HCT116 (cell line): ENCODE data around the gene KRTAP3-3. TPM values are rescaled to one million over a fixed set of nuclear protein-coding genes. Genes with fewer than 3 reads are reported as not detected.

Experiments
- ATAC-seq: fragments of 200-7000 bp; cut with Tn5 transposase; 2 replicates; pipeline ENCODE4 v1.9.1; 2020; ENCODE audit warnings: mild to moderate bottlenecking, moderate library complexity
- Bru-seq: library from RNA; stranded (reverse); fragments of 400-500 nt; gene quantifications from one replicate; lab custom pipeline; 2021; lab: Mats Ljungman, UMichigan
- BruChase-seq, 2 experiments: library from RNA; stranded (reverse); fragments of 400-500 nt; gene quantifications; one replicate each; lab custom pipeline; 2021; lab: Mats Ljungman, UMichigan
- BruUV-seq: library from RNA; stranded (reverse); fragments of 400-500 nt; replicated peaks from 2 replicates; lab custom pipeline; 2021; lab: Mats Ljungman, UMichigan
- CTCF ChIA-PET: fragments of 300-600 bp; sonication (Branson Sonifier 250); formaldehyde crosslinking; loops from one replicate; lab custom pipeline; 2021; ENCODE audit warnings: antibody characterized with exemption; lab: Charles Lee
- POLR2A ChIA-PET: fragments of 300-600, 350-600 bp; sonication (Branson Sonifier 250); formaldehyde crosslinking; loops from one replicate; lab custom pipeline; 2021; ENCODE audit warnings: antibody characterized with exemption; lab: Charles Lee
- RAD21 ChIA-PET, 2 experiments: fragments of 300-600 bp; sonication (Branson Sonifier 250); formaldehyde crosslinking; loops; one replicate each; lab custom pipeline; 2023; ENCODE audit warnings: low total read pairs in 2 of 2; ENCODE audit not compliant: uncharacterized antibody in 2 of 2, unreplicated experiment in 2 of 2, low non-redundant PET in 1 of 2; lab: Charles Lee
- DNase-seq: peaks from one replicate; pipeline ENCODE4 v3.0.0-alpha.2; 2010; ENCODE audit warnings: low read depth, low spot score
- H2AFZ ChIP-seq: fragments of 200-600 bp; shearing (Covaris generic), sonication (generic); 2 replicates; pipeline ENCODE4 v1.6.1; 2017; ENCODE audit warnings: low read depth, mixed run types, mixed read lengths, antibody characterized with exemption, low read length; ENCODE audit not compliant: poor library complexity, severe bottlenecking
- H3K27ac ChIP-seq: 2 replicates; pipeline ENCODE4 v1.5.1; 2012; ENCODE audit warnings: low read depth, low read length
- H3K27me3 ChIP-seq: fragments of 200-600 bp; sonication (generic); 2 replicates; pipeline ENCODE4 v1.6.1; 2016; ENCODE audit warnings: mixed run types, low read length, mixed read lengths; ENCODE audit not compliant: insufficient read depth
- H3K36me3 ChIP-seq, 2 experiments: fragments of 200-500 bp in 1 of 2; fragments of 200-600 bp in 1 of 2; sonication (Bioruptor generic) in 1 of 2; sonication (generic) in 1 of 2; 2 replicates each; pipeline versions ENCODE4 v1.5.1 to v1.6.1; 2014 to 2016; ENCODE audit warnings: low read length in 2 of 2, inconsistent platforms in 1 of 2, mixed read lengths in 1 of 2, mixed run types in 1 of 2; ENCODE audit not compliant: insufficient read depth in 2 of 2, control insufficient read depth in 1 of 2
- H3K4me1 ChIP-seq, 2 experiments: fragments of 200-600 bp in 1 of 2; sonication (generic) in 1 of 2; 2 replicates each; pipeline versions ENCODE4 v1.5.1 to v1.6.1; 2012 to 2017; ENCODE audit warnings: low read length in 2 of 2, inconsistent platforms in 1 of 2, mild to moderate bottlenecking in 1 of 2, mixed read lengths in 1 of 2, mixed run types in 1 of 2, moderate library complexity in 1 of 2; ENCODE audit not compliant: insufficient read depth in 2 of 2, control insufficient read depth in 1 of 2
- H3K4me2 ChIP-seq: fragments of 200-600 bp; sonication (generic); 2 replicates; pipeline ENCODE4 v1.6.1; 2017; ENCODE audit warnings: mixed run types, low read length, mixed read lengths
- H3K4me3 ChIP-seq, 2 experiments: fragments of 200-600 bp in 1 of 2; sonication (generic) in 1 of 2; replicated peaks in 1 of 2; 2 replicates each; pipeline ENCODE4 v1.5.1; 2011 to 2016; ENCODE audit warnings: low read length in 2 of 2, control low read depth in 1 of 2, low read depth in 1 of 2, mild to moderate bottlenecking in 1 of 2, mixed read lengths in 1 of 2, mixed run types in 1 of 2
- H3K79me2 ChIP-seq: fragments of 200-600 bp; sonication (generic); 2 replicates; pipeline ENCODE4 v1.6.1; 2017; ENCODE audit warnings: mild to moderate bottlenecking, mixed run types, low read length, moderate library complexity, mixed read lengths; ENCODE audit not compliant: insufficient read depth
- H3K9ac ChIP-seq: fragments of 200-600 bp; sonication (generic); 2 replicates; pipeline ENCODE4 v1.6.1; 2016; ENCODE audit warnings: low read length, mixed read lengths
- H3K9me2 ChIP-seq: fragments of 200-600 bp; sonication (generic), shearing (Covaris generic); 2 replicates; pipeline ENCODE4 v1.6.1; 2017; ENCODE audit warnings: mixed run types, mild to moderate bottlenecking, moderate library complexity; ENCODE audit not compliant: insufficient read depth
- H3K9me3 ChIP-seq, 2 experiments: fragments of 200-500 bp in 1 of 2; fragments of 200-600 bp in 1 of 2; sonication (Bioruptor generic) in 1 of 2; sonication (generic) in 1 of 2; 2 replicates each; pipeline ENCODE4 v1.6.1; 2014 to 2017; ENCODE audit warnings: low read length in 2 of 2, mixed read lengths in 2 of 2, inconsistent platforms in 1 of 2, low read depth in 1 of 2, mild to moderate bottlenecking in 1 of 2, mixed run types in 1 of 2, moderate library complexity in 1 of 2; ENCODE audit not compliant: control insufficient read depth in 1 of 2, insufficient read depth in 1 of 2
- H4K20me1 ChIP-seq: fragments of 200-600 bp; sonication (generic), shearing (Covaris generic); 2 replicates; pipeline ENCODE4 v1.6.1; 2017; ENCODE audit warnings: mixed run types, mild to moderate bottlenecking, moderate library complexity; ENCODE audit not compliant: insufficient read depth
- CBX3 ChIP-seq: IDR thresholded peaks from 2 replicates; pipeline ENCODE4 v1.6.1; 2012; ENCODE audit warnings: low read depth
- EGR1 ChIP-seq: IDR thresholded peaks from 2 replicates; pipeline ENCODE4 v1.6.1; 2012; ENCODE audit warnings: low read depth
- POLR2AphosphoS5 ChIP-seq: IDR thresholded peaks from 2 replicates; pipeline ENCODE4 v1.6.1; 2011; ENCODE audit warnings: mild to moderate bottlenecking, low read depth, low read length, moderate library complexity
- RAD21 ChIP-seq: IDR thresholded peaks from 2 replicates; pipeline ENCODE4 v1.6.1; 2012; ENCODE audit warnings: low read depth, mild to moderate bottlenecking
- SIN3A ChIP-seq: IDR thresholded peaks from 2 replicates; pipeline ENCODE4 v1.6.1; 2012; ENCODE audit warnings: low read depth
- SP1 ChIP-seq: IDR thresholded peaks from 2 replicates; pipeline ENCODE4 v1.6.1; 2012; ENCODE audit warnings: low read depth
- SRF ChIP-seq: IDR thresholded peaks from 2 replicates; pipeline ENCODE4 v1.6.1; 2012; ENCODE audit warnings: low read depth
- TCF7L2 ChIP-seq: IDR thresholded peaks from 2 replicates; pipeline ENCODE4 v1.7.0; 2011; ENCODE audit warnings: borderline replicate concordance, inconsistent platforms; ENCODE audit not compliant: insufficient read depth, insufficient read length; ENCODE audit errors: extremely low read depth
- YY1 ChIP-seq: IDR thresholded peaks from 2 replicates; pipeline ENCODE4 v1.6.1; 2011; ENCODE audit warnings: low read length, low read depth, moderate library complexity, mild to moderate bottlenecking; ENCODE audit not compliant: insufficient replicate concordance; ENCODE audit errors: extremely low read depth
- ZFX ChIP-seq: fragments of 450-650 bp; IDR thresholded peaks from 2 replicates; pipeline ENCODE4 v1.6.1; 2017
- intact Hi-C: fragments of 100-400 bp; cut with micrococcal nuclease; formaldehyde crosslinking; loops from 2 replicates; pipeline ENCODE4 v1.10.0; 2022
- long read RNA-seq: library from polyadenylated mRNA; unstranded; transcript quantifications from one replicate; pipeline ENCODE4 v2.0.0, GENCODE V29; 2021; ENCODE audit not compliant: unreplicated experiment
- polyA plus RNA-seq: library from polyadenylated mRNA; unstranded; fragments of >200 nt; gene quantifications from 2 replicates; pipeline ENCODE4 v1.2.1, GENCODE V29; 2012; ENCODE audit warnings: missing spikeins
- total RNA-seq: library from RNA; stranded (reverse); gene quantifications from one replicate; pipeline ENCODE4 v1.2.1, GENCODE V29; 2021; ENCODE audit not compliant: unreplicated experiment
- TF ChIP-seq, protein P1 (sequence below): IDR thresholded peaks from 2 replicates; pipeline ENCODE4 v1.6.1; 2012
- TF ChIP-seq, protein P2 (sequence below): IDR thresholded peaks from 2 replicates; pipeline ENCODE4 v1.6.1; 2012; ENCODE audit warnings: low read depth
- TF ChIP-seq, protein P3 (sequence below): IDR thresholded peaks from 2 replicates; pipeline ENCODE4 v1.6.1; 2011; ENCODE audit warnings: mild to moderate bottlenecking, low read length, moderate library complexity; ENCODE audit not compliant: insufficient replicate concordance; ENCODE audit errors: extremely low read depth
- TF ChIP-seq, protein P4 (sequence below): IDR thresholded peaks from 2 replicates; pipeline ENCODE4 v1.6.1; 2012

KRTAP3-3 gene
- total RNA-seq (not detected), Bru-seq, nascent RNA (not detected), BruChase-seq, experiment 1, labeled RNA remaining after a 6-hour chase (not detected), BruChase-seq, experiment 2, labeled RNA remaining after a 2-hour chase (not detected)
- polyA plus RNA-seq, result not detected in 2 replicates
- long read RNA-seq, result 0 reads

DNA sequence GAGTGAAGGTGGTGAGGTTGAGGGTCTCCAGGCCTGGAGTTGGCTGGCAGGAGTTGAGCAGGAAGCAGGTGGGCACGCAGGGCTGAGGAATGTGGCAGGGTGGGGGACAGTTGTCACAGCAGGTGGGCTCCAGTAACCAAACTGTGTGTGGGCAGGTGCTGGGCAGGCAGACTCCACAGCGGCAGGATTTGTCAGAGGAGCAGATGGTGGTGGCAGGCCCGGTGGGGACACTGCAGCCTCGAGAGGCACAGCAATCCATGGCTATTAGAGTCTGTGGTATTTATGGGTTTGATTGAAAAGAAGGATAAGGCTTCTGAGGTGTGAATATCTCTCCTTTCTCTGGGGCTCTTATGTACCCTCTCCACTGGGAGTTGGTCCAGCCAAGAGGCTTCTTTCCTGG lies at the start of gene KRTAP3-3:
KRTAP3-3 (minus strand) TSS at position 326 of the 400 bp plus-strand sequence; CDS start at position 259, 67 bp downstream.
- H4K20me1 ChIP-seq, result no peaks in the 10 kb centered on the region
- H3K4me2 ChIP-seq, result no peak within 1 kb of the TSS
- H3K9me2 ChIP-seq, result no peaks in the 10 kb centered on the region; the same call in 1 of the 2 replicates
- no peak within 1 kb of the TSS for H3K9ac ChIP-seq
- no peak for DNase-seq
- no peak within 1 kb of the TSS for H3K4me3 ChIP-seq
- H3K79me2 ChIP-seq, result no peaks in the 10 kb centered on the region
- peaks cover 5 to 19% of the 10 kb centered on the region in 2 experiments; a peak in 3 of 4 replicates for H3K4me1 ChIP-seq
- H2AFZ ChIP-seq, result peak within 1 kb of the TSS; percentile 66
- H3K27ac ChIP-seq, result no peak within 1 kb of the TSS
- TF ChIP-seq SP1, result no peak
- no peak for TF ChIP-seq ZFX
- H3K9me3 ChIP-seq, result peaks cover 0 to 11% of the 10 kb centered on the region in 2 experiments; a peak in 1 of 4 replicates
- no peaks in the 10 kb centered on the region for H3K36me3 ChIP-seq
- BruUV-seq, result no TSS peak
- intact Hi-C loops, result no loop called here
- RAD21 ChIA-PET, result no interaction called here
- CTCF ChIA-PET, result no interaction called here
- no peak for ATAC-seq
- H3K27me3 ChIP-seq, result no peaks in the 10 kb centered on the region
- POLR2A ChIA-PET, result no interaction called here

DNA sequence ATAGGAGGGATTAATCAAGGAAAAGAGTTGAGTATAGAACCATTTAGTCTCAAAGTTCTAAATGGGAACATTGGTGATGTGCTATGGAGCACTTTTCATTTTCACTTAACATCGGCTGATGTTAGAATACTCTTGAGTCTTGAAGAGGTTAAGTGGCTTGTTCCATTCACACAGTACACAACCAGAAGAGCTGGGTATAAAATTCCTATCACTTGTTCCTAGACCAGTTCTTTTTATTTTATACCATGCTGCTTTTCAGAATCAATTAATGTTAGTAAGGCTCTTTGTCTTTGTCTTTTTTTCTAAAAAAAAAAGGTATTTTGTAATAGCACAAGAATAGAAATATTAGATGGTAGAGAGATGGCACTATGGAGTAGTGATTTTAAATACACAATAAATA lies 49.0 kb upstream of the KRTAP3-3 start:
- intact Hi-C loops, result no loop called here
- no TSS peak for BruUV-seq
- DNase-seq (no peak), ATAC-seq (no peak)
- Histone ChIP-seq H3K4me1 (peaks cover 15 to 16% of the 10 kb centered on the region in 2 experiments; a peak in 2 of 4 replicates), H3K9me3 (peaks cover 0 to 7% of the 10 kb centered on the region in 2 experiments; a peak in 1 of 4 replicates), H2AFZ (no peak overlapping the region), H3K9me2 (no peaks in the 10 kb centered on the region), H4K20me1 (no peaks in the 10 kb centered on the region), H3K27me3 (no peaks in the 10 kb centered on the region), H3K79me2 (no peaks in the 10 kb centered on the region), H3K9ac (no peak overlapping the region), H3K36me3 (peaks cover 0 to 11% of the 10 kb centered on the region in 2 experiments; a peak in 1 of 4 replicates), H3K27ac (no peak overlapping the region), H3K4me2 (no peak overlapping the region), H3K4me3 (no peak overlapping the region)
- ChIA-PET CTCF (no interaction called here), POLR2A (no interaction called here), RAD21 (no interaction called here)
- no peak for TF ChIP-seq SIN3A
- no peak for TF ChIP-seq SRF
- TF ChIP-seq, protein P1, sequence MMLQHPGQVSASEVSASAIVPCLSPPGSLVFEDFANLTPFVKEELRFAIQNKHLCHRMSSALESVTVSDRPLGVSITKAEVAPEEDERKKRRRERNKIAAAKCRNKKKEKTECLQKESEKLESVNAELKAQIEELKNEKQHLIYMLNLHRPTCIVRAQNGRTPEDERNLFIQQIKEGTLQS, result no peak
- no peak for TF ChIP-seq POLR2AphosphoS5
- no peak for TF ChIP-seq EGR1
- no peak for TF ChIP-seq RAD21
- TF ChIP-seq, protein P2, sequence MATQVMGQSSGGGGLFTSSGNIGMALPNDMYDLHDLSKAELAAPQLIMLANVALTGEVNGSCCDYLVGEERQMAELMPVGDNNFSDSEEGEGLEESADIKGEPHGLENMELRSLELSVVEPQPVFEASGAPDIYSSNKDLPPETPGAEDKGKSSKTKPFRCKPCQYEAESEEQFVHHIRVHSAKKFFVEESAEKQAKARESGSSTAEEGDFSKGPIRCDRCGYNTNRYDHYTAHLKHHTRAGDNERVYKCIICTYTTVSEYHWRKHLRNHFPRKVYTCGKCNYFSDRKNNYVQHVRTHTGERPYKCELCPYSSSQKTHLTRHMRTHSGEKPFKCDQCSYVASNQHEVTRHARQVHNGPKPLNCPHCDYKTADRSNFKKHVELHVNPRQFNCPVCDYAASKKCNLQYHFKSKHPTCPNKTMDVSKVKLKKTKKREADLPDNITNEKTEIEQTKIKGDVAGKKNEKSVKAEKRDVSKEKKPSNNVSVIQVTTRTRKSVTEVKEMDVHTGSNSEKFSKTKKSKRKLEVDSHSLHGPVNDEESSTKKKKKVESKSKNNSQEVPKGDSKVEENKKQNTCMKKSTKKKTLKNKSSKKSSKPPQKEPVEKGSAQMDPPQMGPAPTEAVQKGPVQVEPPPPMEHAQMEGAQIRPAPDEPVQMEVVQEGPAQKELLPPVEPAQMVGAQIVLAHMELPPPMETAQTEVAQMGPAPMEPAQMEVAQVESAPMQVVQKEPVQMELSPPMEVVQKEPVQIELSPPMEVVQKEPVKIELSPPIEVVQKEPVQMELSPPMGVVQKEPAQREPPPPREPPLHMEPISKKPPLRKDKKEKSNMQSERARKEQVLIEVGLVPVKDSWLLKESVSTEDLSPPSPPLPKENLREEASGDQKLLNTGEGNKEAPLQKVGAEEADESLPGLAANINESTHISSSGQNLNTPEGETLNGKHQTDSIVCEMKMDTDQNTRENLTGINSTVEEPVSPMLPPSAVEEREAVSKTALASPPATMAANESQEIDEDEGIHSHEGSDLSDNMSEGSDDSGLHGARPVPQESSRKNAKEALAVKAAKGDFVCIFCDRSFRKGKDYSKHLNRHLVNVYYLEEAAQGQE, result no peak
- TF ChIP-seq SP1, result no peak
- no peak for TF ChIP-seq TCF7L2
- no peak for TF ChIP-seq ZFX
- TF ChIP-seq, protein P3, sequence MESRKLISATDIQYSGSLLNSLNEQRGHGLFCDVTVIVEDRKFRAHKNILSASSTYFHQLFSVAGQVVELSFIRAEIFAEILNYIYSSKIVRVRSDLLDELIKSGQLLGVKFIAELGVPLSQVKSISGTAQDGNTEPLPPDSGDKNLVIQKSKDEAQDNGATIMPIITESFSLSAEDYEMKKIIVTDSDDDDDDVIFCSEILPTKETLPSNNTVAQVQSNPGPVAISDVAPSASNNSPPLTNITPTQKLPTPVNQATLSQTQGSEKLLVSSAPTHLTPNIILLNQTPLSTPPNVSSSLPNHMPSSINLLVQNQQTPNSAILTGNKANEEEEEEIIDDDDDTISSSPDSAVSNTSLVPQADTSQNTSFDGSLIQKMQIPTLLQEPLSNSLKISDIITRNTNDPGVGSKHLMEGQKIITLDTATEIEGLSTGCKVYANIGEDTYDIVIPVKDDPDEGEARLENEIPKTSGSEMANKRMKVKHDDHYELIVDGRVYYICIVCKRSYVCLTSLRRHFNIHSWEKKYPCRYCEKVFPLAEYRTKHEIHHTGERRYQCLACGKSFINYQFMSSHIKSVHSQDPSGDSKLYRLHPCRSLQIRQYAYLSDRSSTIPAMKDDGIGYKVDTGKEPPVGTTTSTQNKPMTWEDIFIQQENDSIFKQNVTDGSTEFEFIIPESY, result no peak
- TF ChIP-seq YY1, result no peak
- TF ChIP-seq, protein P4, sequence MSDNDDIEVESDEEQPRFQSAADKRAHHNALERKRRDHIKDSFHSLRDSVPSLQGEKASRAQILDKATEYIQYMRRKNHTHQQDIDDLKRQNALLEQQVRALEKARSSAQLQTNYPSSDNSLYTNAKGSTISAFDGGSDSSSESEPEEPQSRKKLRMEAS, result no peak
- TF ChIP-seq CBX3, result no peak
